HG03103 (cell line): ENCODE results near the gene TBC1D2B.
"Not testable (repeated sequence)": the region's sequence is repeated elsewhere in the genome, so short reads cannot be mapped to it uniquely, and the experiment has no call there.

ENCODE experiments used
- ATAC-seq: cut with Tn5 transposase; IDR thresholded peaks from one replicate; pipeline ENCODE4 v1.9.1; 2021; ENCODE audit warnings: low read depth; ENCODE audit not compliant: unreplicated experiment

The TBC1D2B gene

GRCh38 chr15:77959432-77959879 lies 118.1 kb downstream of the TBC1D2B start:
- ATAC-seq: no peak

DNA sequence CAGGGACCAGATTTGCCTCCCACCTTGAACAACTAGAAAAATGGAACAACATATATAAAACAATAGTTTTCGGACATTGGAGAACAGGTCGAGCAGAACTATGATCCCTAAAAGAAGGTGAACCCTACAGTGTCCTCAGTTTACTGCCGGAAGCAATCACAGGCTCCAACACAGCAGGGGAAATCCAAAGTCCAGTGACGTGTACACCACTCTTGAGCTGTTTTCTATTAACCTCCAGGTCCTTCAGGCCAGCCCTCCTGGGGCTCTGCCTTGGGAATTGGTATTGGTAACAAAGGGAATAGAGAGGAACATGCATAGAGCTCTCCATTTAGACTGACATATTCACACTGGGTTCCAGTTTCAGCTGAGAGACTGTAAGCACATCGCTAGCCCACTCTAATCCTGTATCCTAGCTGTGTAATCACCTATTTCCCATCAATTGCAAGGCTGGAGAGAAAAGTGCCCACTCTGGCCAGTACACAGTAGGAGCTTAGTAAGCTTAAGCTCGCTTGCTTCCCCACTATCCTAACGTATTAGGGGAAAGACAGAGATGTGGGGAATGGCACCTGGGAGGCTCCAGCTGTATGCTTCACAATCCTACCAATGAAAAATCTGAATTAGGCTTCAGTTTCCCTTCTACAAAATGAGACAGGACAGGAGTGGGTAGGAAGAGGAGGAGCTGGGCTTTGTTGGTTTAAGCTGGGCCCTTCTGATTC lies 118.6 kb downstream of the TBC1D2B start:
- ATAC-seq: not testable (repeated sequence)

GRCh38 chr15:77958021-77958420 lies 119.5 kb downstream of the TBC1D2B start:
- not testable (repeated sequence) for ATAC-seq

- not testable (repeated sequence) for ATAC-seq
Observed at GRCh38 chr15:77953926-77954325, 123.6 kb downstream of the TBC1D2B start.

DNA sequence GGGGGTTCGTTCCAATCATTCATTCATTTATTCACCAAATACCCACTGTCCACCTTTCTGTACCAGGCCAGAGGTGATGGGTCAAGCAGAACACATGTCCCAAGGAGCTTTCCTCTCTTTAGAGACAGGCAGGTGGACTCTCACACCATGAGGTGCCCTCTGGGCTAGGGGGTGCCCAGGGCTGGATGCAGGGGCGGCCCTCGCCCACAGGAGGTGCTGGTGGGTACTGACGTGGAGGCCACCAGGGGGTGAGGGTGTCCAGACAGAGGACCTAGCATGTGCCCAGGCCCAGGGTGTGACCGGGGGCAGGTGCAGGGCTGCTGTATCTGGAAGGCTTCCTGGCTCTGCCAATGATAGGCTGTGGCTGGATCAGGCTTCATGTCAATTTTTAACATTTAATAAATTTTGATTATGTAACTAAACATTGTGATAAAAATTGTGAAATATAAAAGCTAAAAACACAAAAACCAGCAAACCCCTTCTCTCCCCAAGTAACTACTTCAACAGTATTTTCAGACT lies 124.5 kb downstream of the TBC1D2B start:
- not testable (repeated sequence) for ATAC-seq

DNA sequence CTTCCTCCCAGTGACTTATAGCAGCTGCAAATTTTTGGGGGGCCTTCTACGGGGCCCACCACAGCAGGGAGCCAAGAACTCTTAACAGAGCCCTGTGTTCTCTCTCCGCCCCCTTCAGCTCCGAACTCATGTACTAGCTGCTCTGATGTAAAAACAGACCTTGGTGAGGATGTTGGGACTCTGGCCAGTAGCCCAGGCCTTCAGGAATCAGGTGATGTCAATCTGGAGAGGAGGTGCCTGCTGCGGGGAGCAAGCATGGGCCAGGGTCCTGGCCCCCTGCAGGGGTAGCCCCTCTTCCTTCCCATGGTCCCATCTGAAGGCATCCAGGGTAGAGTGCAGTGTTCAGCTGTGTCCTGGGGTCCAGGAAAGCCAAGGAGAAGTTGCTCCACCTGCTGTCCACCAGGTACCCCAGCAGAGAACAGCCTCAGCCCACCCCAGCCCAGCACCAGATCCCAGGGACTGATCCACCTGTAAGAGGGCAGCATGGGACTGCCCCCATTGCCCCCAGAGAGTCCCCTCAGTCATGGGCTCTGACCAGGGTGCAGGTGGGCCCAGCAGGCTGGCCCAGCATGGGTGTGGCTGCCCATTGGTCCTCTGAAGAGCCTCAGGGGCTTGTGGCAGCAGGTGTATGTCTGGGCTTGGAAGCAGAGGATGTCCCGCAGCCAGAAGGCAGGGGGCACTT lies 126.3 kb downstream of the TBC1D2B start:
- ATAC-seq: not testable (repeated sequence)

- ATAC-seq: not testable (repeated sequence)
Observed at GRCh38 chr15:77950470-77950869, 127.0 kb downstream of the TBC1D2B start.

- no peak for ATAC-seq
Observed at GRCh38 chr15:77945566-77945965, 131.9 kb downstream of the TBC1D2B start.
